NCI-H1092 (cell line): Measurements from ENCODE around the gene ACTR5.

Source experiments
- DNase-seq: peaks from one replicate; lab custom pipeline; 2025; lab: John Stamatoyannopoulos, UW

The ACTR5 gene

GRCh38 chr20:38728911-38729642 is 19.2 kb upstream of the ACTR5 start:
- peak; percentile 34 for DNase-seq

DNA sequence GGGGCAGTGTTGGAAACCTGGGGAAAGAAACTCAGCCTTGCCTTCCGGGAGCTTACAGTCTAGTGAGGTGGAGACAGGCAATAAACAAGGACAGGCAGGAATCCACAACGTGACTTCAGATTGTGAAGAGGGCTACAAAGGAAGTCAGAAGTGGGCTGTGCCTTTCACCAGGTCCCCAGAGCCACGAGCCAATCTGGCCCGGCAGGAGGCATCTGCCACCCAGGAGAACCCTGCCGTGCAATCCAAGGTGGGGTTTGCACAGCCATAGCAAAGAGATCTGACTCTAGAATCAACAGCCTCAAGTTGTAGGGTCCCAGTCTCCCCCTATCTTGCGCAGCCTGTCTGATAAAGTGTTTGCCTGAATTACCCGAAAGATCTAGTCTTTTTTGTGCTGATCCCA is 18.5 kb upstream of the ACTR5 start:
- no peak for DNase-seq

GRCh38 chr20:38730167-38730988 is 17.9 kb upstream of the ACTR5 start:
- no peak for DNase-seq

DNA sequence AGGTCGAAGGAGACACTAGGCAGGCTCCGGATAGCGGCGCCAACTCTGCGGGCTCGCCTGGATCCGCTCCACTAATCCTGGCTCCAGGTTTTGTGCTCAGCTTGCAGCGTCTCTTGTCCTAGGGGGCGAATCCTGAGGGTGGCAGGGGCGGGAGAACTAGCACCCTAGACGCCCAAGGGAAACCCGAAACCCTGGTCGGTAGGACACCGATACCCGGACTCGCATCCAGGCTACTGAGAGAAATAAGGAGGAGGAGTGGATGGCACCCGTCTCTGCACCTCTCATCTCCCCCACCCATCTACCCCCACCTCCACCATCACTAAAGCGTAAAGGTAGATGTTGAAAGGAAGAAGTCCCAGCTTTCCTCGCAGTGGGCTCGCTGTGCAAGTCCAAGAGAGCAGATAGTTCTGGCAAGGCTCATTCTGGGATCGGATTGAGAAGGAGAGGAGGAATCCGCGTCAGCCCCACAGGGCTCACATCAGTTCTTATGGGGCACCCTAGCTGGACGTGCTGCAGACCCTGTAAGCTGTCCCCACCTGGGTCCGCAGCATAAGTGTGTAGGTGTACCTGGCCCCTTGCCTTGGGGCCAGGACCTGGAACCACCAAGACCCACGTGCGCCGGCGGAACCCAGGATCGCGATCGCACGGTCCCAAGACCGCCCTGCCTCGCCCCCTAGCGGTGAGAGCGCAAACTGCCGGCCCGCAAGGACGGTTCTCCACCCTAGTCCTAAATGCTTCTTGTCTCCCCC is 17.1 kb upstream of the ACTR5 start:
- DNase-seq: peak; percentile 61

DNA sequence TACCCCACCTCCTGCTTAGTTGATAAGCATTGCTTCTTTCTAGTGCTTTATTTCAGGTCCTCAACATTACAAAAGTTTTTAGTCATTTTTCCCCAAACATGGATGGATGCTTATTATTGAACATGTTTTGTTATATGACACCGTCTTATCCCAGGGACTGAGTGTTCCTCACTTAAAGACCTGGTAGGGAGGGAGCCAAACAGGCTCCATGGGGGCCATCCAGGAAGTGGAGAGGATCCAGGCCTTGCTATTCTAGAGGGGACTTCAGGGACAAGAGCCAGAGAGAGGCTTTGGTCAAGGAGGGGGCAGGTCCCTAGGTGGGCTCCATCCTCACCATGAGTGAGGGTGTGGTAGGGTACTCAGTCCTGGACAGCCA is 16.5 kb upstream of the ACTR5 start:
- DNase-seq: no peak

GRCh38 chr20:38732981-38733380 is 15.3 kb upstream of the ACTR5 start:
- no peak for DNase-seq

GRCh38 chr20:38735172-38735571 is 13.1 kb upstream of the ACTR5 start:
- no peak for DNase-seq

DNA sequence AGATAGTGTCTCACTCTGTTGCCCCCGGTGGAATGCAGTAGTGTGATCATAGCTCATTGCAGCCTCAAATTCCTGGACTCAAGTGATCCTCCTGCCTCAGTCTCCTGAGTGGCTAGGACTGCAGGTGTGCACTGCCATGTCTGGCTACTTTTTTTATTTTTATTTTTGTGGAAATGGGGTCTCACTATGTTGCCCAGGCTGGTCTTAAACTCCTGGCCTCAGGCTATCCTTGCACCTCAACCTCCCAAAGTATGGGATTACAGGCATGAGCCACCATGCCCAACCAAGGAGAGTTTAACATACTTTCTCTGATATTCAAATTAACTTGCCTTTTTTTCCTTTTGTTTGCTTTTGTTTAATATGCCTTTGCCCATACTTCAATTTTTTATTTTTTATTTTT is 10.4 kb upstream of the ACTR5 start:
- DNase-seq: no peak

DNA sequence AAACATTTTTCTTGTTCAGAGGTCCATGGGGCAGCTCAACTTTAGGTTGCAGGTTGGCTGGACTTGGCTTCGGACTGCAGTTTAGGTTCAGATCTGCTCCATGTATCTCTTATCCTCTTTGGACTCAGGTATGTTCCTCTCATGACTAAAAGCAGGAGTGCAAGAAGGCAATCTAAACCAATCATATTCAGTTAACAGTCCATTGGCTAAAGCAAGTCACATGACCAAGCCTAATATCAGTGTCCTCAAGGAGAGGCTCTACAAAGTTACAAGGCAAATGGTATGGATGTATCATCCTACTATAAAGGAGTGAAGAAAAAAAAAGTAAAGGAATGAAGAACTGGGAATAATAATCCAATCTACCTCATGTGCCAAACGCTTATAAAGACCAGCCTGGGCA is 2.5 kb upstream of the ACTR5 start:
- no peak for DNase-seq

- no peak for DNase-seq
Measured at GRCh38 chr20:38747495-38748096, 664 bp upstream of the ACTR5 start.

- no peak for DNase-seq
Measured at GRCh38 chr20:38748861-38749149, 545 bp downstream of the ACTR5 start.

- no peak for DNase-seq
Measured at GRCh38 chr20:38751360-38751976, 3.2 kb downstream of the ACTR5 start.

DNA sequence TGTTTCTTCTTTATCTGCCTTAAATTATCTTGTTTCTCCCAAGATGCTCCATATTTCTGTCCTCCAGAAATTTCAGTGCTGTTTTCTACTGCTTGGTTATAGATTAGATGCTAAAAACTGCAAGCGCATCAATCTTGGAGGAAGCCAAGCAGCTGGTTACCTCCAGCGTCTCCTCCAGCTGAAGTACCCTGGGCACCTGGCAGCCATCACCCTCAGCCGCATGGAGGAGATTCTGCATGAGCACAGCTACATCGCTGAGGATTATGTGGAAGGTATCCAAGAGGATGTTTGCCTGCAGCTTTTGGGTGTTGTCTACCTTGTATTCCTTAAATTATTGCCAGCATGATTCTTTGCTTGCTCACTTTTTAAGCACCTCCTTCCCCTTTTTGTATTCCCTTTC is 3.8 kb downstream of the ACTR5 start:
- no peak for DNase-seq

DNA sequence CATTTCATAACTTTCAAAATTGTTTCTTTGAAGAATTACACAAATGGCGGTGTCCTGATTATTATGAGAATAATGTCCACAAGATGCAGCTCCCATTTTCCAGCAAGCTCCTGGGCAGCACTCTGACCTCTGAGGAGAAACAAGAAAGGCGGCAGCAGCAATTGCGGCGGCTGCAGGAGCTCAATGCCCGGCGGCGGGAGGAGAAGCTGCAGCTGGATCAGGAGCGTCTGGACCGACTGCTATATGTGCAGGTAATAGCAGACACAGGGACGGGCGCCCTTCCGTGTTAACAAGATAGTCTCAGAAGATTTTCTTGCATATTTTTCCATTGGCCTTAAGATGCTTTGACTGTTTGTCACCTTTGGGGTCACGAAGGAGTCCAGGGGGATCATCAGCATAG is 6.7 kb downstream of the ACTR5 start:
- DNase-seq: no peak

DNA sequence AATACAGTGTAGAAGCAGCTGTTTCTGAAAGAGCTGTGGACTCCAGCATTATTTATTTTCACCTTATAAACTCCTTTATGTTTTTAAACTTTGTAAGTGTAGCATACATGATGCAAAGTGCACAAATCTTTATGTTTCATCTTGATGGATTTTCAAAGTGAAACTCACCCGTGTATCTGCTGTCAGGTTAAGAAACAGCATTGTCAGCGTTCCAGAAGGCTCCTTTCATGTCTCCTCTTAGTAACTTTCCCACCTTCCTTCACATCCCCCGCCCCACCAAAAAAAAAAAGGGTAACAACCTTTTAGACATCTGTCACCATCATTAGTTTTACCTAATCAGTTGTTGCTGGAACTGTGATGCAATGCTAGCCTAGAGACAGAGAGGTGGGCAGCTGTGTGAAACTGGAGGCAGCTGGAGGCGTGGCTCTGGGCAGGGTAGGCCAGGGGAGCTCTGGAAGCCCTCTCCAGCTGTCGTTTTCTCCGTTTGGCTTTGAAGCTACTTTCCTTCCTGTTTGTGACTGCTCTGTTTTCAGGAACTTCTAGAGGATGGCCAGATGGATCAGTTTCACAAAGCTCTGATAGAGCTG is 7.2 kb downstream of the ACTR5 start:
- no peak for DNase-seq

DNA sequence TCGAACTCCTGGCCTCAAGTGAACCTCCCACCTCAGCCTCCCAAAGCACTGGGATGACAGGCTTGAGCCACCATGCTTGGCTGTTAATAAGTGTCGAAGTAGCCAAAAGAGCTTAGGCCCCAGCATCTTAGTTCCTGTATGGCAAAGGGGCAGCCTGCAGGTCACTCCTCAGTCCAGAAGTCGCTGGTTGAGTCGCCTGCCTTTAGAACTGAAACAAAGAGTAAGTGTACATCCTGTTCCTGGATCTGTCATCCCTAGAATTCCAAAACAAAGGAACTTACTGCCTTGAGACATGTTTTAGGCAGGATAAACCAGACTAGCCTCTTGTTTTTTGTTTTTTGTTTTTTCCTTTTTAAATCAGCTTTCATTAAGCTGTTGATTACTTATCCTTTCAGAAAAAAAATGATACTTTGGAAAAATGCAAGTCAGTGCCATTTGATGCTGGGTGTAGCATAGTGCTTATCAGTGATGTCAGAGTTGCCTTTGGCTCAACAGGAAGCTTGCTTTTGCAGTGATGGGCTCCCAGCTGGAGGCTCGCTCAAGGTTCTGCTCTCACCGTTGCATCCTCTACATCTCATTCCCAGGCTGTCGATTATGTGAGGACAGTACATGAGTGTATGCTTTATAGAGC is 9.0 kb downstream of the ACTR5 start:
- no peak for DNase-seq

GRCh38 chr20:38759106-38759505 is 10.8 kb downstream of the ACTR5 start:
- no peak for DNase-seq

GRCh38 chr20:38760978-38761377 is 12.7 kb downstream of the ACTR5 start:
- DNase-seq: no peak

DNA sequence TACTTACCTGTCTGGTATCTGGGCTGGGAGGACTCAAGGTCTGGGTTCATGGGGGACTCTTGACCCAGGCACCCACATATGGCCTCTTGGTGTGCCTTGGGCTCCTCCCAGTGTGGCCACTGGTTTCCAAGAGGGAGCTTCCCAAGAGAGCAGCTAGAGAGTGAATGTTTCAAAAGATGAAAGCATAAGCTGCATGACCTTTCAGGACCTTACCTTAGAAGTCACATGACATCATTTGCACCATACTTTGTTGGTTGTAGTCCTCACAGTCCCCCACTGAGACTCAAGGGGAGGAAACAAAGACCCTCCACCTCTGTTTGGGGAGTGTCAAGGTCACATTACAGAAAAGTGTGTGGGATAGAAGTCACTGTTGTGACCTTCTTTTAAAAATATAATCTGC is 13.9 kb downstream of the ACTR5 start:
- DNase-seq: no peak

- DNase-seq: no peak
Measured at GRCh38 chr20:38763616-38764015, 15.4 kb downstream of the ACTR5 start.

DNA sequence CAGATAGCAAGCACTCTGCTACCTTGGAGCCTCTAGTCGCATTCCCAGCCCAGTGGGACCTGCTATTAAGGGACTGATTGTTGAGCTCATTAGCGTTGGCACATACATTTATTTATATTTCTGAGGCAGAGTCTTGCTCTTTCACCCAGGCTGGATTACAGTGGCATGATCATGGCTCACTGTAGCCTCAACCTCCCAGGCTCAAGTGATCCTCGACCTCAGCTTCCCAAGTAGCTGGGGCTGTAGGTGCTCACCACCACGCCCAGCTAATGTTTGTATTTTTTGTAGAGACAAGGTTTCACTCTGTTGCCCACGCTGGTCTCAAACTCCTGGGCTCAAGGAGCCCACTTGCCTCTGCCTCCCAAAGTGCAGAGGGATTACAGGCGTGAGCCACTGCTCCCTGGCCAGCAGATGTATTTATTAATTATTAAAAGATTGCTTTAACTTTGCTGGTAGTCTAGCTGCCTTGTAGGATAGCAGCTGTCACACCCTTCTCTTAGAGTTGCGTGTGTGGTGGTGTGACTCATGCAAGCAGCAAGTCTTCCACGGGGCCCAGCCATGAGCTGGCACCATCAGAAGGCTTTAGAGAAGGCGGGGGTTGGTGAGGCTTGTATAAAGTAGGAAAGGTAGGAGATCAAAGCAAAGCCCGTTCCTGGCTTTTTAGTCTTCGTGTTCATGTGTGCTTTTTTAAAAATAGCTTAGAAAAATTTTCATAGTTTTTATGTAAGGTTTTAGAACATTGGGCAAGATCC is 16.5 kb downstream of the ACTR5 start:
- no peak for DNase-seq
